Thymus (tissue), 11 donors: ENCODE data around the gene PNKP. TPM values are rescaled to one million over a fixed set of nuclear protein-coding genes. Genes with fewer than 3 reads are reported as not detected.

ENCODE experiments used
- DNase-seq, 9 donors: peaks; one replicate each; pipeline ENCODE4 v3.0.0-alpha.2; 2013; ENCODE audit warnings: low spot score in 9 of 9, low read depth in 6 of 9, missing footprints in 1 of 9
- H3K27ac ChIP-seq, 2 donors: one replicate each; pipeline ENCODE4 v1.5.1; 2013; ENCODE audit warnings: control low read depth in 1 of 2, low read depth in 1 of 2, low read length in 1 of 2, mild to moderate bottlenecking in 1 of 2, moderate library complexity in 1 of 2
- H3K27me3 ChIP-seq, 2 donors: one replicate each; pipeline ENCODE4 v1.5.1; 2013; ENCODE audit warnings: low read length in 1 of 2; ENCODE audit not compliant: control insufficient read depth in 2 of 2, insufficient read depth in 1 of 2
- H3K36me3 ChIP-seq, 2 donors: one replicate each; pipeline ENCODE4 v1.5.1; 2013; ENCODE audit warnings: low read length in 1 of 2, mild to moderate bottlenecking in 1 of 2, moderate library complexity in 1 of 2; ENCODE audit not compliant: control insufficient read depth in 2 of 2, insufficient read depth in 2 of 2
- H3K4me1 ChIP-seq, 2 donors: one replicate each; pipeline ENCODE4 v1.5.1; 2013; ENCODE audit warnings: low read length in 2 of 2; ENCODE audit not compliant: control insufficient read depth in 2 of 2, insufficient read depth in 2 of 2
- H3K4me3 ChIP-seq, 2 donors: one replicate each; pipeline ENCODE4 v1.5.1; 2013; ENCODE audit warnings: low read length in 2 of 2, control low read depth in 1 of 2, mild to moderate bottlenecking in 1 of 2
- H3K9me3 ChIP-seq, 2 donors: one replicate each; pipeline ENCODE4 v1.5.1; 2013; ENCODE audit warnings: low read length in 1 of 2, mild to moderate bottlenecking in 1 of 2; ENCODE audit not compliant: control insufficient read depth in 2 of 2, insufficient read depth in 1 of 2
- WGBS: extraction: QIAGEN DNeasy Blood & Tissue Kit; methylation state at CpG from one replicate; pipeline ENCODE4 v1.1.7; 2013; 5-methylcytosine and 5-hydroxymethylcytosine counted together
- polyA plus RNA-seq: library from polyadenylated mRNA; stranded (reverse); fragments of 200-250 nt; gene quantifications from one replicate; pipeline ENCODE4 v1.2.3, GENCODE V29; 2013
- total RNA-seq: library from RNA; stranded (reverse); fragments of 120-200 nt; gene quantifications from one replicate; pipeline ENCODE4 v1.2.4, GENCODE V29; 2013
- donor health status: healthy.

Gene PNKP
- total and polyA plus RNA-seq, 2 donors: 28.4 to 85.3 TPM

DNA sequence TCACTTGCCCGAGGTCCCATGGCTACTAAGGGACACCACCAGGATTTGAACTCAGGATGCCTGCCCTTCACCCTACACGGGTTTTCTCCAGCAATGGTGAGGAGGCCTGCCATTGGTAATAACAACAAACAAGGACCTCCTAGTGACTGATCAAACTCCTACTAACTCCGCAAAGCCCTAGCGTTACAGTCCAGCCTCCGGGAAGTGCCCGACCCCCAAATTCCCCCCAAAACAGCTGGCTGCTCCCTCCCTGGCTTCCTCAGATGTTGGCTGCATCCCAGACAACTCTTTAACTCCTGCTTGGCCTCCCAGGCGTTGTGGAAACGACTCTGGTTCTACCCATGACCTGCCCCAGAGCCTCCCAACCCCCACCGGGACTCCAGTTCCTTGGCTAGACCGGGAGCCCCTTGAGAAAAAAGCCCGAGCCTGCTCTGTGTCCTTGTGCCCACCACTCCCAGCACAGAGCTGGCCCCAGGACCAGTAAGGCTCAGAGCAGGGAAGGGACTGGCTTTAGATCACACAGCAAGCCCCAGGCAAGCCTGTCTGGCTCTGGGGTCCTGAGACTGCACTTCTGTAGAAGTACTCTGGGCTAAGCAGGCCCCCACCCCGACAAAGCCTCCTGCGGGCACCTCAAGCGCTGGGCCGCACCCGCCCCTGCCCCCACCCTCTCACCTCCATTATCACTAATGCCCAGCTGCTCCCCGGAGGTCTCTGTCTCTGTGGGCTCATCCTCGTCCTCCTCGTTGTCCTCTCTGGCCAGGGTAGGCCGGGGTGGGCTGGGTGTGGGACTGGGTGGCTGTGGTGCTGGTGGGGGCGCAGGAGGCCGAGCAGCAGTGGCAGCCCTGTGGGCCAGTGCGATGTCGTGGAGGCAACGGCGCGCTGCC is 5.1 kb upstream of the PNKP start:
- peaks cover 18 to 48% of the 10 kb centered on the region in 2 donors for H3K4me1 ChIP-seq
- H3K9me3 ChIP-seq: peaks cover 0 to 4% of the 10 kb centered on the region in 2 donors
- DNase-seq: no peak
- H3K27me3 ChIP-seq: no peaks in the 10 kb centered on the region
- no peak overlapping the region for H3K4me3 ChIP-seq
- no peak overlapping the region for H3K27ac ChIP-seq
- 97% methylated on average over 27 of the region's 27 CpGs for WGBS
- H3K36me3 ChIP-seq: peaks cover 7 to 14% of the 10 kb centered on the region in 2 donors

DNA sequence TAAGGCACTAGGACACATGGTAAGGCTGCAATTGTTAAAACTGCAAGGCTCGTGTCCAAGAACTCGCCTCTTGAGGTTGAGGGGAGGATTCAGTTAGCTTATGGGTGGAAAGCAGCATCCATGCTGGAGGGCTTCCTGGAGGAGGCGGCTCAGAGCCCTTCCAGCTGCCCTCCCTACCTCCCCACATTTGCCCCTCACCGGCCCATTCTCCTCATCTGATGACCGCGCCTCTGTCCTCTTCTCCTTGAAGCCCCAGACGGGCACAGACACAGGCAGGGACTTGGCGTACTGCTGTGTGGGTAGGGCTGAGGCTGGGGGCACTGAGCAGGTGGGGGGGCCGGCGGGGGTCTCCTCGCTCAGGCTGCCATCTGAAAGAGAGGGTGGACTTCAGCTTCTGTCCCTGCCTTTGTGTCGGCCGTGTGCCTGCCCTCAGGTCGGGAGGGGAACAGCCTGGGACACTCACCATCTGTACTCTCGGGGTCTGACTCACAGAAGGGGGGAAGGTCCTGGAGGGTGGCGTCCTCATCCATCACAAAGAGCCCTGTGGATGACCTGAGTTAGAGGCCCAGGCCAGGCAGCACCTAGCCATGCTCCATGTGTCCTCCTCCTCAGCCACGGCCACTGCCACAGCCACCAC is 4.1 kb upstream of the PNKP start:
- H3K9me3 ChIP-seq: peaks cover 0 to 4% of the 10 kb centered on the region in 2 donors
- H3K27ac ChIP-seq: no peak overlapping the region
- no peak overlapping the region for H3K4me3 ChIP-seq
- H3K27me3 ChIP-seq: no peaks in the 10 kb centered on the region
- no peak for DNase-seq
- peaks cover 7 to 14% of the 10 kb centered on the region in 2 donors for H3K36me3 ChIP-seq
- WGBS: 98% methylated on average over 17 of the region's 17 CpGs
- H3K4me1 ChIP-seq: peaks cover 21 to 50% of the 10 kb centered on the region in 2 donors

GRCh38 chr19:49870309-49870901 is 3.0 kb upstream of the PNKP start:
- Histone ChIP-seq H3K36me3 (peaks cover 7 to 14% of the 10 kb centered on the region in 2 donors), H3K27ac (peak overlapping the region; percentile 93), H3K4me1 (peaks cover 28 to 54% of the 10 kb centered on the region in 2 donors), H3K4me3 (peak overlapping the region; percentile 57 to 68), H3K9me3 (peaks cover 0 to 4% of the 10 kb centered on the region in 2 donors), H3K27me3 (no peaks in the 10 kb centered on the region)
- WGBS: 95% methylated on average over 15 of the region's 15 CpGs
- DNase-seq: no peak

DNA sequence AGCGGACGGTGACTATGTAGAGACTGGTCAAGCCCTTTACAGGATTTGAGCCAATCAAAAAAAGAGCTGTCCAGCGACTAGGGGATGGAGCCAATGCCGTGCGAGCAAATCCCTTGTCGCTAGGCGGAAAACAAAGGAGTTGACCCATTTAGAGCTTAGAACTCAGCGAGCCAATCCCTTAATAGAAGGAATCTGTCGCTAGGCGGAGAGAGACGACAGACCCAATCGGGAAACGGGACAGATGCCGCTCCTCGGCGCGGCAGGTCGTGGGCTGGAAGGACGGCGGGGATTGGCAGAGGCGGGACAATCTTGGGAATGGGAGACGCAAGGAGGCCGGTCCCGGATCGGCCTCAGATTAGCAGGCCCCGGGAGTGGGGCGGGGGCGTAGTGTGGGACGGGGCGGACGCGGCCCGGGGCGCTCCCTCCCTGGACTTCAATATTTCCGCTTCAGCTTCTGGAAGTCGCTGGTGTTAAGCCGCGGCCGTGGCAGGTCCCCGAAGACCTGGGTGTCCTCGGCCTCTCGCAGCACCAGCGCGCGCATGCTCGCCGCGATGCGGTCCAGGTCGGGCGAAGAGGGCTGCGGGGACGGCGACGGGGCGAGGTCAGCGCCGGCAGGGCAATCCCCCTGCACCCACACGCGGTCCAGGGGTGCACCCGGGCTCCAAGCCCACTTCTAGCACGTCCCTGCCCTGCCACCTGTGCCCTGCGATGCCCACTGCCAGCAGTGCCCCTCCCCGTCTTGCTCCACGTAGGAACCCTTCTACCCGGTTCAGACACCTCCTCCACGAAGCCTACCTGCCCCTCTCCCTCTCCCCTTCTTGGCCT is 2.3 kb upstream of the PNKP start:
- peaks cover 31 to 55% of the 10 kb centered on the region in 2 donors for H3K4me1 ChIP-seq
- whole genome bisulfite sequencing: under 1% methylated on average over 67 of the region's 67 CpGs

GRCh38 chr19:49869009-49869483 is 1.7 kb upstream of the PNKP start:
- no peak for DNase-seq
- Histone ChIP-seq H3K4me3 (peak overlapping the region; percentile 57 to 68), H3K27ac (peak overlapping the region; percentile 93 to 95), H3K36me3 (peaks cover 18 to 20% of the 10 kb centered on the region in 2 donors), H3K9me3 (peaks cover 0 to 4% of the 10 kb centered on the region in 2 donors), H3K4me1 (peaks cover 31 to 55% of the 10 kb centered on the region in 2 donors), H3K27me3 (no peaks in the 10 kb centered on the region)
- 3% methylated on average over 15 of the region's 15 CpGs for WGBS

More for the DNA sequence above, 2.3 kb upstream of the PNKP start:
- H3K27me3 ChIP-seq: no peaks in the 10 kb centered on the region
- peaks cover 0 to 4% of the 10 kb centered on the region in 2 donors for H3K9me3 ChIP-seq
- DNase-seq: peak; percentile 91 to 99 (median 97)
- peaks cover 11 to 19% of the 10 kb centered on the region in 2 donors for H3K36me3 ChIP-seq
- H3K27ac ChIP-seq: peak overlapping the region; percentile 93 to 95
- H3K4me3 ChIP-seq: peak overlapping the region; percentile 57 to 68

- no peak overlapping the region for H3K4me3 ChIP-seq
- H3K9me3 ChIP-seq: peaks cover 0 to 4% of the 10 kb centered on the region in 2 donors
- no peak for DNase-seq
- no peak overlapping the region for H3K27ac ChIP-seq
- peaks cover 24 to 40% of the 10 kb centered on the region in 2 donors for H3K4me1 ChIP-seq
- H3K27me3 ChIP-seq: no peaks in the 10 kb centered on the region
- peaks cover 48 to 53% of the 10 kb centered on the region in 2 donors for H3K36me3 ChIP-seq
- 98% methylated on average over 13 of the region's 13 CpGs for WGBS
Measured at GRCh38 chr19:49864890-49865289, 2.5 kb downstream of the PNKP start.

- Histone ChIP-seq H3K36me3 (peaks cover 54 to 62% of the 10 kb centered on the region in 2 donors), H3K4me1 (peaks cover 20 to 36% of the 10 kb centered on the region in 2 donors), H3K27me3 (no peaks in the 10 kb centered on the region), H3K4me3 (no peak overlapping the region), H3K9me3 (peaks cover 0 to 4% of the 10 kb centered on the region in 2 donors), H3K27ac (no peak overlapping the region)
- WGBS: 99% methylated on average over 17 of the region's 17 CpGs
- DNase-seq: no peak
Measured at GRCh38 chr19:49863935-49864320, 3.4 kb downstream of the PNKP start.

- Histone ChIP-seq H3K27me3 (no peaks in the 10 kb centered on the region), H3K4me1 (peaks cover 16 to 32% of the 10 kb centered on the region in 2 donors), H3K27ac (no peak overlapping the region), H3K9me3 (peaks cover 0 to 4% of the 10 kb centered on the region in 2 donors), H3K4me3 (no peak overlapping the region), H3K36me3 (peaks cover 60 to 68% of the 10 kb centered on the region in 2 donors)
- 97% methylated on average over 24 of the region's 24 CpGs for WGBS
- DNase-seq: no peak
Measured at GRCh38 chr19:49863254-49863934, 4.0 kb downstream of the PNKP start.
